HUES6 (cell line): ENCODE data around the gene IFT88.

ENCODE experiments used
- H3K27ac ChIP-seq: 2 replicates; pipeline ENCODE4 v1.7.0; 2013; ENCODE audit warnings: low read depth, mild to moderate bottlenecking, low read length, inconsistent platforms
- H3K27me3 ChIP-seq: 2 replicates; pipeline ENCODE4 v1.6.1; 2013; ENCODE audit warnings: low read length; ENCODE audit not compliant: control insufficient read depth, insufficient read depth
- H3K36me3 ChIP-seq: 2 replicates; pipeline ENCODE4 v1.6.1; 2013; ENCODE audit warnings: low read length; ENCODE audit not compliant: control insufficient read depth, insufficient read depth
- H3K4me1 ChIP-seq: 2 replicates; pipeline ENCODE4 v1.6.1; 2013; ENCODE audit warnings: low read length; ENCODE audit not compliant: control insufficient read depth, insufficient read depth
- H3K4me3 ChIP-seq: 2 replicates; pipeline ENCODE4 v1.5.1; 2013; ENCODE audit warnings: low read depth, low read length
- H3K9ac ChIP-seq: one replicate; pipeline ENCODE4 v1.6.1; 2013; ENCODE audit warnings: mild to moderate bottlenecking, low read length
- H3K9me3 ChIP-seq: 2 replicates; pipeline ENCODE4 v1.6.1; 2013; ENCODE audit warnings: low read depth, low read length; ENCODE audit not compliant: control insufficient read depth, insufficient read depth

The IFT88 gene

DNA sequence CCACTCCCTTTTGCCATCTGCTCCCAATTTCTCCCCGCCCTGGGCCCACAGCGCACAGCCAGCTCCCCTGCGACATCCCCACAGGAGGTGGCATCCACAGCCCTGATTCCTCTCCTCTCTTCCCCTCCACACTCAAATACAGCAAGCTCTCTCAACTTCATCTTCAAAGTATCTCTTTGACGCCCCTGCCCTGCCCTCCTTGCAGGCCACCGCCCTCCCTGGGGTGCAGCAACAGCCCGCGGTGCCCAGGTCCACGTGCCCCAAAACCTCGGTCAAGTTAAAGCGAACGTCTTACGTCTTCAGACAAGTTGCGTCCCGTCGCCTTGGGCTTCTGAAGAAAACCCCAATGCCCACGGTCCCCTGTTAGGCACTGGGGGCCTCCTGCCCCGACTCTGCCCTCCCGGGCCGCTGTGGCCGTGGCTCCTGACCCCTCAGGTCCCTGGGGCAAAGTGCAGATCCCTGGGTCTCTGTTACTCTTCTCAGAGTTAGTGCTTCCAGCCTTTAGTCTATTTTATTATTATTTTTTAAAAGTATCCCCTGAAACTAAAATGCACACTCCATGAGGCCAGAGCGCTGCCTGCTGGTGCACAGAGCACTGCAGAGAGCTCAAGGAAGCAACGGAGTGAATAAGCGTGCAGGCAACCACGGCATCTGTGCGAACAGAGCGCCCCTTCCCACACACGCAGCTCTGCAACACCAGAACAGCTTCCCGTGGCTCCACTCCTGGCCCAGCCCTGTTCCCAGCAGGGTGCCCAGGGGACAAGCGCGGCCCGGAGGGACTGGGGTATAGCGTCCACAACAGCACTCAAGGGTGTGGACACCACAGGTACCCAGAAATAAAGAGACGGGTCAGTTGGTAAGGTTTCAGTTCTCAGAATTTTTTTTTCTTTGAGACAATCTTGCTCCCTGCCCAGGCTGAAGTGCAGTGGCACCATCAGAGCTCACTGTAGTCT is 163.0 kb downstream of the IFT88 start:
- Histone ChIP-seq H3K4me1 (no peaks in the 10 kb centered on the region), H3K36me3 (no peaks in the 10 kb centered on the region), H3K4me3 (no peak overlapping the region), H3K27ac (no peak overlapping the region), H3K27me3 (no peaks in the 10 kb centered on the region), H3K9ac (no peak overlapping the region), H3K9me3 (no peaks in the 10 kb centered on the region)

DNA sequence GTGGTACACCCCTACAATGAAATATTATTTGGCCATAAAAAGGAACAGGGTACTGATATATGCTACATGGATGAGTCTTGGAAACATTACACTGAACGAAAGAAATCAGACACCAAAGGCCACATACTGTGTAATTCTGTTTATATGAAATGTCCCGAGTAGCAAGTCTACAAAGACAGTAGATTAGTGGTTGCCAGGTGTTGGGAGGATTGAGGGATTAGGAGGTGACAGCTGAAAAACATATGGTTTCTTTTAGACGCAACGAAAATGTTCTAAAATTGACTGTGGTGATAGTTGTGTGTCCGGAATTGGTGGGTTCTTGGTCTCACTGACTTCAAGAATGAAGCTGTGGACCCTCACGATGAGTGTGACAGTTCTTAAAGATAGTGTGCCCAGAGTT is 171.7 kb downstream of the IFT88 start:
- H3K27ac ChIP-seq = no peak overlapping the region
- H3K27me3 ChIP-seq = no peaks in the 10 kb centered on the region
- no peaks in the 10 kb centered on the region for H3K36me3 ChIP-seq
- no peak overlapping the region for H3K9ac ChIP-seq
- no peak overlapping the region for H3K4me3 ChIP-seq
- no peaks in the 10 kb centered on the region for H3K4me1 ChIP-seq
- H3K9me3 ChIP-seq = peaks cover 3% of the 10 kb centered on the region; the same call in 1 of the 2 replicates

DNA sequence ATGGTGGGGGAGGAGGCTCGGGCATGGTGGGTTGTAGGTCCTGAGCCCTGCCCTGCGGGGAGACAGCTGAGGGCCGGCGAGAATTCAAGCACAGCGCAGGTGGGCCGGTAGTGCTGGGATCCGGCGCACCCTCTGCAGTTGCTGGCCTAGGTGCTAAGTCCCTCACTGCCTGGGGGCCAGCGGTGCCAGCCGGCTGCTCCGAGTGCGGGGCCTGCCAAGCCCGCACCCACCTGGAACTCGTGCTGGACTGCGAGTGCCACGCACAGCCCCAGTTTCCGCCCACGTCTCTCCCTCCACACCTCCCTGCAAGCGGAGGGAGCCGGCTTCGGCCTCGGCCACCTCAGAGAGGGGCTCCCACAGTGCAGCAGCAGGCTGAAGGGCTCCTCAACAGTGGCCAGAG is 173.1 kb downstream of the IFT88 start:
- Histone ChIP-seq H3K27me3 (no peaks in the 10 kb centered on the region), H3K27ac (no peak overlapping the region), H3K4me1 (no peaks in the 10 kb centered on the region)

More for the DNA sequence above, 173.1 kb downstream of the IFT88 start:
- Histone ChIP-seq H3K9ac (no peak overlapping the region), H3K9me3 (peaks cover 3% of the 10 kb centered on the region; the same call in 1 of the 2 replicates), H3K4me3 (no peak overlapping the region), H3K36me3 (no peaks in the 10 kb centered on the region)
